HCT116 (cell line): Measurements from ENCODE around the gene GOLGA3. TPM values are rescaled to one million over a fixed set of nuclear protein-coding genes. Genes with fewer than 3 reads are reported as not detected.

Source experiments
- ATAC-seq: fragments of 200-7000 bp; cut with Tn5 transposase; 2 replicates; pipeline ENCODE4 v1.9.1; 2020; ENCODE audit warnings: mild to moderate bottlenecking, moderate library complexity
- BruUV-seq: library from RNA; stranded (reverse); fragments of 400-500 nt; replicated peaks from 2 replicates; lab custom pipeline; 2021; lab: Mats Ljungman, UMichigan
- CTCF ChIA-PET: fragments of 300-600 bp; sonication (Branson Sonifier 250); formaldehyde crosslinking; loops from one replicate; lab custom pipeline; 2021; ENCODE audit warnings: antibody characterized with exemption; lab: Charles Lee
- POLR2A ChIA-PET: fragments of 300-600, 350-600 bp; sonication (Branson Sonifier 250); formaldehyde crosslinking; loops from one replicate; lab custom pipeline; 2021; ENCODE audit warnings: antibody characterized with exemption; lab: Charles Lee
- RAD21 ChIA-PET, 2 experiments: fragments of 300-600 bp; sonication (Branson Sonifier 250); formaldehyde crosslinking; loops; one replicate each; lab custom pipeline; 2023; ENCODE audit warnings: low total read pairs in 2 of 2; ENCODE audit not compliant: uncharacterized antibody in 2 of 2, unreplicated experiment in 2 of 2, low non-redundant PET in 1 of 2; lab: Charles Lee
- DNase-seq: peaks from one replicate; pipeline ENCODE4 v3.0.0-alpha.2; 2010; ENCODE audit warnings: low read depth, low spot score
- H2AFZ ChIP-seq: fragments of 200-600 bp; shearing (Covaris generic), sonication (generic); 2 replicates; pipeline ENCODE4 v1.6.1; 2017; ENCODE audit warnings: low read depth, mixed run types, mixed read lengths, antibody characterized with exemption, low read length; ENCODE audit not compliant: poor library complexity, severe bottlenecking
- H3K27ac ChIP-seq: 2 replicates; pipeline ENCODE4 v1.5.1; 2012; ENCODE audit warnings: low read depth, low read length
- H3K27me3 ChIP-seq: fragments of 200-600 bp; sonication (generic); 2 replicates; pipeline ENCODE4 v1.6.1; 2016; ENCODE audit warnings: mixed run types, low read length, mixed read lengths; ENCODE audit not compliant: insufficient read depth
- H3K36me3 ChIP-seq, 2 experiments: fragments of 200-500 bp in 1 of 2; fragments of 200-600 bp in 1 of 2; sonication (Bioruptor generic) in 1 of 2; sonication (generic) in 1 of 2; 2 replicates each; pipeline versions ENCODE4 v1.5.1 to v1.6.1; 2014 to 2016; ENCODE audit warnings: low read length in 2 of 2, inconsistent platforms in 1 of 2, mixed read lengths in 1 of 2, mixed run types in 1 of 2; ENCODE audit not compliant: insufficient read depth in 2 of 2, control insufficient read depth in 1 of 2
- H3K4me1 ChIP-seq, 2 experiments: fragments of 200-600 bp in 1 of 2; sonication (generic) in 1 of 2; 2 replicates each; pipeline versions ENCODE4 v1.5.1 to v1.6.1; 2012 to 2017; ENCODE audit warnings: low read length in 2 of 2, inconsistent platforms in 1 of 2, mild to moderate bottlenecking in 1 of 2, mixed read lengths in 1 of 2, mixed run types in 1 of 2, moderate library complexity in 1 of 2; ENCODE audit not compliant: insufficient read depth in 2 of 2, control insufficient read depth in 1 of 2
- H3K4me2 ChIP-seq: fragments of 200-600 bp; sonication (generic); 2 replicates; pipeline ENCODE4 v1.6.1; 2017; ENCODE audit warnings: mixed run types, low read length, mixed read lengths
- H3K4me3 ChIP-seq, 2 experiments: fragments of 200-600 bp in 1 of 2; sonication (generic) in 1 of 2; replicated peaks in 1 of 2; 2 replicates each; pipeline ENCODE4 v1.5.1; 2011 to 2016; ENCODE audit warnings: low read length in 2 of 2, control low read depth in 1 of 2, low read depth in 1 of 2, mild to moderate bottlenecking in 1 of 2, mixed read lengths in 1 of 2, mixed run types in 1 of 2
- H3K79me2 ChIP-seq: fragments of 200-600 bp; sonication (generic); 2 replicates; pipeline ENCODE4 v1.6.1; 2017; ENCODE audit warnings: mild to moderate bottlenecking, mixed run types, low read length, moderate library complexity, mixed read lengths; ENCODE audit not compliant: insufficient read depth
- H3K9ac ChIP-seq: fragments of 200-600 bp; sonication (generic); 2 replicates; pipeline ENCODE4 v1.6.1; 2016; ENCODE audit warnings: low read length, mixed read lengths
- H3K9me2 ChIP-seq: fragments of 200-600 bp; sonication (generic), shearing (Covaris generic); 2 replicates; pipeline ENCODE4 v1.6.1; 2017; ENCODE audit warnings: mixed run types, mild to moderate bottlenecking, moderate library complexity; ENCODE audit not compliant: insufficient read depth
- H3K9me3 ChIP-seq, 2 experiments: fragments of 200-500 bp in 1 of 2; fragments of 200-600 bp in 1 of 2; sonication (Bioruptor generic) in 1 of 2; sonication (generic) in 1 of 2; 2 replicates each; pipeline ENCODE4 v1.6.1; 2014 to 2017; ENCODE audit warnings: low read length in 2 of 2, mixed read lengths in 2 of 2, inconsistent platforms in 1 of 2, low read depth in 1 of 2, mild to moderate bottlenecking in 1 of 2, mixed run types in 1 of 2, moderate library complexity in 1 of 2; ENCODE audit not compliant: control insufficient read depth in 1 of 2, insufficient read depth in 1 of 2
- H4K20me1 ChIP-seq: fragments of 200-600 bp; sonication (generic), shearing (Covaris generic); 2 replicates; pipeline ENCODE4 v1.6.1; 2017; ENCODE audit warnings: mixed run types, mild to moderate bottlenecking, moderate library complexity; ENCODE audit not compliant: insufficient read depth
- EZH2 ChIP-seq: fragments of 200-600 bp; sonication (generic); IDR thresholded peaks from 2 replicates; pipeline ENCODE4 v1.6.1; 2017; ENCODE audit warnings: antibody characterized with exemption, mixed run types
- REST ChIP-seq: IDR thresholded peaks from 2 replicates; pipeline ENCODE4 v1.6.1; 2012; ENCODE audit warnings: low read depth
- intact Hi-C: fragments of 100-400 bp; cut with micrococcal nuclease; formaldehyde crosslinking; loops from 2 replicates; pipeline ENCODE4 v1.10.0; 2022
- total RNA-seq: library from RNA; stranded (reverse); gene quantifications from one replicate; pipeline ENCODE4 v1.2.1, GENCODE V29; 2021; ENCODE audit not compliant: unreplicated experiment
- TF ChIP-seq, protein P1 (sequence below), 3 experiments: fragments of 200-600 bp in 1 of 3; sonication (generic) in 1 of 3; IDR thresholded peaks in 2 of 3; conservative IDR thresholded peaks in 1 of 3; 2 replicates each; pipeline ENCODE4 v1.5.1; 2012 to 2017; ENCODE audit warnings: low read depth in 2 of 3, low read length in 2 of 3, antibody characterized with exemption in 1 of 3, borderline replicate concordance in 1 of 3, control low read depth in 1 of 3, mild to moderate bottlenecking in 1 of 3, mixed read lengths in 1 of 3, mixed run types in 1 of 3, moderate library complexity in 1 of 3; ENCODE audit not compliant: insufficient read depth in 1 of 3

The GOLGA3 gene
- total RNA-seq, 1 experiment from 2014 or later, result 35.1 TPM

DNA sequence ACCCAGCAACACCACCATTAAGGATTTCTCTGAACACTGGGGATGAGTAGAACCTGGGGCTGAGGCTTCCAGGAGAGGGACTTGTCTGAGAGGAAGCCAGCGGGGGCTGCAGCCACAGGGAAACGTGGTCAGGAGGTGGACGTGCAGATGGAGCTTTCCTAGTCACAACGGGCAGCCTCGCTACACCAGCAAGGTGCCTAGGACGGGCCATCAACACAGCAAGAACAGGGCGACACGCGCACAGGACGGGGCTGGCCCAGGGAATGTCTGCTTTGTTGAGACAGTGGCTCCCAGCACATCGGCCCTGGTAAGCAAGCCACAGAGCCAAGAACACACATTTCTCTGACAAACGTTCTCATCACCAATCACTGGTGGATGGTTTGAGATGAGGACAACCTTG is 92.3 kb downstream of the GOLGA3 start:
- Histone ChIP-seq H4K20me1 (0 out of 2 replicates have a peak, but pooled peaks cover under 1% of the 10 kb centered on the region), H2AFZ (no peak overlapping the region), H3K9me2 (no peaks in the 10 kb centered on the region), H3K4me3 (no peak overlapping the region), H3K4me1 (no peaks in the 10 kb centered on the region), H3K4me2 (no peak overlapping the region), H3K27me3 (no peaks in the 10 kb centered on the region), H3K79me2 (0 out of 2 replicates have a peak, but pooled peaks cover 9% of the 10 kb centered on the region), H3K36me3 (peaks cover 56 to 58% of the 10 kb centered on the region in 2 experiments), H3K27ac (no peak overlapping the region), H3K9me3 (no peaks in the 10 kb centered on the region), H3K9ac (no peak overlapping the region)
- BruUV-seq, result no TSS peak
- no peak for TF ChIP-seq EZH2
- TF ChIP-seq, protein P1, sequence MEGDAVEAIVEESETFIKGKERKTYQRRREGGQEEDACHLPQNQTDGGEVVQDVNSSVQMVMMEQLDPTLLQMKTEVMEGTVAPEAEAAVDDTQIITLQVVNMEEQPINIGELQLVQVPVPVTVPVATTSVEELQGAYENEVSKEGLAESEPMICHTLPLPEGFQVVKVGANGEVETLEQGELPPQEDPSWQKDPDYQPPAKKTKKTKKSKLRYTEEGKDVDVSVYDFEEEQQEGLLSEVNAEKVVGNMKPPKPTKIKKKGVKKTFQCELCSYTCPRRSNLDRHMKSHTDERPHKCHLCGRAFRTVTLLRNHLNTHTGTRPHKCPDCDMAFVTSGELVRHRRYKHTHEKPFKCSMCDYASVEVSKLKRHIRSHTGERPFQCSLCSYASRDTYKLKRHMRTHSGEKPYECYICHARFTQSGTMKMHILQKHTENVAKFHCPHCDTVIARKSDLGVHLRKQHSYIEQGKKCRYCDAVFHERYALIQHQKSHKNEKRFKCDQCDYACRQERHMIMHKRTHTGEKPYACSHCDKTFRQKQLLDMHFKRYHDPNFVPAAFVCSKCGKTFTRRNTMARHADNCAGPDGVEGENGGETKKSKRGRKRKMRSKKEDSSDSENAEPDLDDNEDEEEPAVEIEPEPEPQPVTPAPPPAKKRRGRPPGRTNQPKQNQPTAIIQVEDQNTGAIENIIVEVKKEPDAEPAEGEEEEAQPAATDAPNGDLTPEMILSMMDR (IDR thresholded peaks at IDR 0.05 in 2 of 3, conservative IDR thresholded peaks at IDR 0.05 in 1 of 3; ENCODE audit: borderline replicate concordance in 1 of 3, insufficient read depth in 1 of 3, low read depth in 2 of 3, low read length in 2 of 3), result no peak
- TF ChIP-seq REST, result no peak
- RAD21 ChIA-PET, result no interaction called here
- POLR2A ChIA-PET, result no interaction called here
- no peak for DNase-seq
- no peak for ATAC-seq
- CTCF ChIA-PET, result no interaction called here
- intact Hi-C loops, result no loop called here
